DND-41 (cell line): ENCODE measurements around the gene PHLDA1.

ENCODE experiments used
- ATAC-seq: fragments of 200-7000 bp; cut with Tn5 transposase; 3 replicates; pipeline ENCODE4 v1.9.1; 2021; ENCODE audit warnings: low read depth; ENCODE audit not compliant: insufficient read depth
- DNase-seq: peaks from one replicate; pipeline ENCODE4 v3.0.0-alpha.2; 2020
- H2AFZ ChIP-seq: 2 replicates; pipeline ENCODE4 v1.6.0; 2012; ENCODE audit warnings: low read depth, low read length
- H3K27ac ChIP-seq: 2 replicates; pipeline ENCODE4 v1.5.1; 2012; ENCODE audit warnings: low read length, inconsistent platforms
- H3K27me3 ChIP-seq: fragments of 200-600 bp; sonication (generic); 2 replicates; pipeline ENCODE4 v1.6.0; 2012; ENCODE audit warnings: low read length, mild to moderate bottlenecking, inconsistent platforms; ENCODE audit not compliant: insufficient read depth, poor library complexity
- H3K36me3 ChIP-seq: 2 replicates; pipeline ENCODE4 v1.5.1; 2012; ENCODE audit warnings: low read length, inconsistent platforms; ENCODE audit not compliant: insufficient read depth
- H3K4me1 ChIP-seq: 2 replicates; pipeline ENCODE4 v1.5.1; 2012; ENCODE audit warnings: mild to moderate bottlenecking, low read length; ENCODE audit not compliant: insufficient read depth
- H3K4me2 ChIP-seq: 2 replicates; pipeline ENCODE4 v1.6.0; 2012; ENCODE audit warnings: mild to moderate bottlenecking, moderate library complexity, low read length, inconsistent platforms; ENCODE audit not compliant: insufficient read depth
- H3K4me3 ChIP-seq, 2 experiments: fragments of 200-600 bp in 1 of 2; shearing (Covaris generic) in 1 of 2; 2 replicates each; pipeline ENCODE4 v1.5.1; 2012 to 2016; ENCODE audit warnings: inconsistent platforms in 2 of 2, low read length in 2 of 2, mild to moderate bottlenecking in 2 of 2, low read depth in 1 of 2, moderate library complexity in 1 of 2
- H3K79me2 ChIP-seq: 2 replicates; pipeline ENCODE4 v1.6.0; 2012; ENCODE audit warnings: low read length, inconsistent platforms; ENCODE audit not compliant: insufficient read depth
- H3K9ac ChIP-seq: 2 replicates; pipeline ENCODE4 v1.6.0; 2012; ENCODE audit warnings: low read depth, mild to moderate bottlenecking, inconsistent platforms, low read length, moderate library complexity
- H3K9me3 ChIP-seq: 2 replicates; pipeline ENCODE4 v1.5.1; 2012; ENCODE audit warnings: low read length, moderate library complexity, mild to moderate bottlenecking, inconsistent platforms; ENCODE audit not compliant: insufficient read depth, severe bottlenecking
- H4K20me1 ChIP-seq: 2 replicates; pipeline ENCODE4 v1.6.0; 2012; ENCODE audit warnings: low read length; ENCODE audit not compliant: insufficient read depth
- EZH2 ChIP-seq: IDR thresholded peaks from 3 replicates; pipeline ENCODE4 v1.6.1; 2012; ENCODE audit warnings: borderline replicate concordance, low read depth, mild to moderate bottlenecking, moderate library complexity, low read length, inconsistent platforms; ENCODE audit not compliant: severe bottlenecking
- TF ChIP-seq, protein P1 (sequence below): IDR thresholded peaks from 2 replicates; pipeline ENCODE4 v1.5.1; 2012; ENCODE audit warnings: borderline replicate concordance, low read length, moderate library complexity, mild to moderate bottlenecking; ENCODE audit not compliant: poor library complexity, severe bottlenecking; ENCODE audit errors: extremely low read depth

Gene PHLDA1

DNA sequence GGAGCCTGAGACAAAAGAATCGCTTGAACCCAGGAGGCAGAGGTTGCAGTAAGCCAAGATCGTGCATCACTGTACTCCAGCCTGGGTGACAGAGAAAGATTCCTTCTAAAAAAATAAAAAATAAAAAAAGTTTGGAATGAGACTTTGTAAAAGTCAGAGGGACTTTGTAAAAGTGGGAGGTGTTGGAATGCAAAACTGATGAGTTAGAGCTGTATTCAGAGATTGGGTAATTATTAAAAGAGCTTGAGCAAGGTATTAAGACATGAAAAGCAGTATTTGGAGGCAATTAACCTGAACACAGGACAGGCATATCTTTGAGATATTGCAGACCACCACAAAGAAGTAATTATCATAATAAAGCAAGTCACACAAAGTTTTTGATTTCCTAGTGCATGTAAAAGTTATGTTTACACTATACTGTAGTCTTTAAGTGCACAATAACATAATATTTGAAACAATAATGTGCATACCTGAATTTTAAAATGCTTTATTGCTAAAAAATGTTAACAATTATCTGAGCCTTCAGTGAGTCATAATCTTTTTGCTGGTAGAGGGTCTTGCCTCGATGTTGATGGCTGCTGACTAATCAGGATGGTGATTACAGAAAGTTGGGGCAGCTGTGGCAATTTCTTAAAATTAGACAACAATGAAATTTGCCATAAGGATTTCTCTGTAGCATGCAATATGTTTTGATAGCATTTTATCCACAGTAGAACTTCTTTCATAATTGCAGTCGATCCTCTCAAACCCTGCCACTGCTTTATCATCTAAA, 33.1 kb downstream of the PHLDA1 start:
- Histone ChIP-seq H3K9ac (no peak overlapping the region), H3K4me1 (no peaks in the 10 kb centered on the region), H3K4me2 (no peak overlapping the region), H3K79me2 (no peaks in the 10 kb centered on the region), H3K9me3 (no peaks in the 10 kb centered on the region), H3K4me3 (no peak overlapping the region), H3K27ac (no peak overlapping the region), H4K20me1 (no peaks in the 10 kb centered on the region), H3K36me3 (no peaks in the 10 kb centered on the region), H2AFZ (no peak overlapping the region), H3K27me3 (no peaks in the 10 kb centered on the region)
- DNase-seq = no peak
- no peak for ATAC-seq
- no peak for TF ChIP-seq EZH2
- TF ChIP-seq, protein P1, sequence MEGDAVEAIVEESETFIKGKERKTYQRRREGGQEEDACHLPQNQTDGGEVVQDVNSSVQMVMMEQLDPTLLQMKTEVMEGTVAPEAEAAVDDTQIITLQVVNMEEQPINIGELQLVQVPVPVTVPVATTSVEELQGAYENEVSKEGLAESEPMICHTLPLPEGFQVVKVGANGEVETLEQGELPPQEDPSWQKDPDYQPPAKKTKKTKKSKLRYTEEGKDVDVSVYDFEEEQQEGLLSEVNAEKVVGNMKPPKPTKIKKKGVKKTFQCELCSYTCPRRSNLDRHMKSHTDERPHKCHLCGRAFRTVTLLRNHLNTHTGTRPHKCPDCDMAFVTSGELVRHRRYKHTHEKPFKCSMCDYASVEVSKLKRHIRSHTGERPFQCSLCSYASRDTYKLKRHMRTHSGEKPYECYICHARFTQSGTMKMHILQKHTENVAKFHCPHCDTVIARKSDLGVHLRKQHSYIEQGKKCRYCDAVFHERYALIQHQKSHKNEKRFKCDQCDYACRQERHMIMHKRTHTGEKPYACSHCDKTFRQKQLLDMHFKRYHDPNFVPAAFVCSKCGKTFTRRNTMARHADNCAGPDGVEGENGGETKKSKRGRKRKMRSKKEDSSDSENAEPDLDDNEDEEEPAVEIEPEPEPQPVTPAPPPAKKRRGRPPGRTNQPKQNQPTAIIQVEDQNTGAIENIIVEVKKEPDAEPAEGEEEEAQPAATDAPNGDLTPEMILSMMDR = no peak

DNA sequence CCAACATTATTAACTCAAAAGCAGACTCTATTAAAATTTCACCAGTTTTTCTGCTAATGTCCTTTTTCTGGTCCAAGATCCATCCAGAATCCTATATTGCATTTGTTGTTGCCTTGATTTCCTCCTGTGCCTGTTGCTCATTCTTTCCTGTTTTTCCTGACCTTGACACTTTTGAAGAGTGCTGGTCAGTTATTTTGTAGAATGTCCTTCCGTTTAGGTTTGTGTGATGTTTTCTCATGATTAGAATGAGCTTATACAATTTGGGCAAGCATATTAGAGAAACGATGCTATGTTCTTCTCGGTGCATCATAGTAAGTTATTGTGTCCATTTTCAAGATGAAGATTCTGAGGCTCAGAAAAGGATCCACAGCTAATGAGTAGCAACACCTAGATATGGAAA, 33.9 kb downstream of the PHLDA1 start:
- no peak overlapping the region for H3K9ac ChIP-seq
- H2AFZ ChIP-seq = no peak overlapping the region
- H3K4me2 ChIP-seq = no peak overlapping the region
- TF ChIP-seq, protein P1 = no peak
- TF ChIP-seq EZH2 = no peak
- no peaks in the 10 kb centered on the region for H3K36me3 ChIP-seq
- no peaks in the 10 kb centered on the region for H3K9me3 ChIP-seq
- no peaks in the 10 kb centered on the region for H3K79me2 ChIP-seq
- no peaks in the 10 kb centered on the region for H3K4me1 ChIP-seq
- H4K20me1 ChIP-seq = no peaks in the 10 kb centered on the region
- no peak for ATAC-seq
- no peak overlapping the region for H3K4me3 ChIP-seq
- H3K27ac ChIP-seq = no peak overlapping the region
- no peak for DNase-seq
- H3K27me3 ChIP-seq = no peaks in the 10 kb centered on the region

DNA sequence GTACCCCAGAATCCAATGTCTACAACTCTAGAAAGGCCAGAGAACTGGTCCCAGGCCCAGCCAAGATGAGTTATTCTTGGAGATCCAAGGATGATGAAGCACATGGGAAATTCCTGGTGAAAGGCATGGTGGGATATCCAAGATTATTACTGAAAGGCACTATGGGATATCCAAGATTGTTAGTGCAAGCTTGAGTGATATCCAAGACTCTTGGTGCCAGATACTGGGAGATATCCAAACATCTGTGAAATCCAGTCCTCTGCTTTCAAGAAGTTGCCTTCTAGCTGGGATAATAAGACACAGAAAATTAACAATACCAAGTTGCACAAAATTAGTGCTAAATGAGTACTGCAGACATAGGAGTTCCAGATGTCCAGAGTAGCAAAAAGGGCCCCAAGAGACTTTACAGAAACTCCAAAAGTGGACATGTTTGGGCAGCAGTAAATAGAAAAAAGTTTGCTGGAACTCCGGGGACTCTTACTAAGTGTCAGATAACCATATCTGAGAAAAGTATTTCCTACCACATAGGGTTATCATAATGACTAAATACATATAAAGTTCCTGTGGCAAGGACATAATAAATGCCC, 34.6 kb downstream of the PHLDA1 start:
- Histone ChIP-seq H3K27ac (no peak overlapping the region), H4K20me1 (no peaks in the 10 kb centered on the region), H3K4me2 (no peak overlapping the region), H3K27me3 (no peaks in the 10 kb centered on the region), H3K4me1 (no peaks in the 10 kb centered on the region), H3K79me2 (no peaks in the 10 kb centered on the region), H3K4me3 (no peak overlapping the region), H3K9ac (no peak overlapping the region), H2AFZ (no peak overlapping the region), H3K36me3 (no peaks in the 10 kb centered on the region), H3K9me3 (no peaks in the 10 kb centered on the region)
- TF ChIP-seq EZH2 = no peak
- TF ChIP-seq, protein P1 = no peak
- ATAC-seq (no peak), DNase-seq (no peak)

DNA sequence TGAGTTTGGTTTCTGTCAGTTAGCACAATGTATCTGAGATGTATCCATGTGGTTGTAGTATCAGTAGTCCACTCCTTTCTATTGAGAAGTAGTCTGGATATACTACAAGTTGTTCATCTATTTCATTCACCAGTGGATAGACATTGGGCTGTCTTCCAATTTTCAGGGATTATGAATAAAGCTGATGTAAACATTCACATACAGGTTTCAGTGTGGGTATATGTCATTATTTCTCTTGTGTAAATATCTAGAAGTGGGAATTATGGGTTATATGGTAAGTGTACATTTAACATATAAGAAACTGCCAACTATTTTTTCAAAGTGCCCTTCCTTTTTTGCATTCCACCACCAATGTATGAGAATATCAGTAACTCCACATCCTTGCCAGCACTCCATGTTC, 35.9 kb downstream of the PHLDA1 start:
- no peak overlapping the region for H3K27ac ChIP-seq
- no peak overlapping the region for H2AFZ ChIP-seq
- no peaks in the 10 kb centered on the region for H3K4me1 ChIP-seq
- ATAC-seq (no peak), DNase-seq (no peak)
- H3K27me3 ChIP-seq = no peaks in the 10 kb centered on the region
- H4K20me1 ChIP-seq = no peaks in the 10 kb centered on the region
- no peaks in the 10 kb centered on the region for H3K9me3 ChIP-seq
- H3K36me3 ChIP-seq = no peaks in the 10 kb centered on the region
- no peaks in the 10 kb centered on the region for H3K79me2 ChIP-seq
- TF ChIP-seq, protein P1 = no peak
- TF ChIP-seq EZH2 = no peak
- H3K9ac ChIP-seq = no peak overlapping the region
- H3K4me3 ChIP-seq = no peak overlapping the region
- H3K4me2 ChIP-seq = no peak overlapping the region
